Liver (tissue), 2 donors: ENCODE data around the gene SLC25A38.

Source experiments
- CTCF ChIP-seq: fragments of 150-350 bp; IDR thresholded peaks from 2 replicates; pipeline ENCODE4 v1.5.1; 2017; ENCODE audit warnings: improper control_type of control experiment, low read depth, low read length; ENCODE audit not compliant: missing input control
- REST ChIP-seq: IDR thresholded peaks from 2 replicates; pipeline ENCODE4 v1.6.1; 2016; ENCODE audit warnings: antibody characterized with exemption, mild to moderate bottlenecking
- donor health status: healthy.

- TF ChIP-seq REST, result no peak
- no peak for TF ChIP-seq CTCF
These were observed 35.6 kb upstream of the SLC25A38 start for GRCh38 chr3:39347586-39347876.
